Activated T-cell treated with anti-CD3 and anti-CD28 coated beads for 4 hours (primary cell): Measurements from ENCODE around the gene GNAL.
"Not testable (repeated sequence)": the region's sequence is repeated elsewhere in the genome, so short reads cannot be mapped to it uniquely, and the experiment has no call there.

Source experiments
- DNase-seq: peaks from one replicate; pipeline ENCODE4 v3.0.0-alpha.2; 2020

Gene GNAL

DNA sequence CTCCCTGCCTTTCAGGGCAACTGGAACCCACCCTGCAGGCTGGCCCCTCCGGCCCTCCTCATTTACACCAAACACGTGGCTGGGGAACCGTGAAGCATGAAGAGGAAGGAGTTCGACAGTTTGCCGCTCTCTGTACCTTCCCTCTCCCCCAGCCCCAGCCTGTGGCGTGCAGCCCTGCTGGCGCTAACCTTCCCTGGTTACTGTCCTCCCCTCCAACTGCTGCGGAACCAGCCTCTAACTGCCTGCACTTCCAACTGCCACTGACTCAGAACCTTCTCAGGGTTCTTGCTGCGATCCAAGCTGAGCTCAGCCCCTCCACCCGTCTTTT lies 19.2 kb upstream of the GNAL start:
- no peak for DNase-seq

DNA sequence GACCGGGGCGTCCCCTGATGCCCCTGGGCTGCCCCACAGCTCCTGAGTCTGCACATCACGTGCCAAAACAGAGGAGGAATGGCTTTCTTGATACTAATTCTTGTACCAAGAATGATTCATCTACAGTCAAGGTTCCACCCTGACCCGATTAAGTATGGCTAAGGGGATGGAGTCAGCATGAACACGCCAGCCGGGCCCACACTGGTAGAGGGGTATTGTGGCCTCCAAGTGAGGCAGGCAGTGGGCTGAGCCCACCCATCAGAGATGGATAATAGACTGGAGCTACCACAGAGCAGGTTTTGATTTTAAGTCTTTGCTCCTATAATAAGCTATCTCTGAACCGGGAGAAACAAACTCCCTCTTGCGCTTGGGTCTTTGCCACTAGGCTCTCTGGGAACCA lies 17.9 kb upstream of the GNAL start:
- DNase-seq, result no peak

DNA sequence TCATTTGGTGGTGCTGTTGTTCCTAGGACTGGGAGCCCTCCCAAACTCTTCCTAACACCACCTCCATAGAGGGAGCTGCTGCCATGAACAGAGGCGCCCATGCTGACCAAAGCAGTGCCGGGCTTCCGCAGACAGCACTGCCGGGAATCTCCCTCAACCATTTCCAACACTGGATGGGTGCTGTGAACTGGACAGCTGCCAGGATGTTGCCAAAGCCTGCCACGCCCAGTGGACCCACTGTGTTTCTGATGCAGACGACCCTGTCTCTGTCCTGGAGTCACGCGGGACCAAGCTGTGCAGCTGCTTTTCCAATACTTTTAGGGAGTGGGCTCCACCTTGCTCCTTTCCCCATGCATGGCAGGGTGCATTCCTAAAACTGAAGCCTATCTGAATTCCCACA lies 16.9 kb upstream of the GNAL start:
- no peak for DNase-seq

DNA sequence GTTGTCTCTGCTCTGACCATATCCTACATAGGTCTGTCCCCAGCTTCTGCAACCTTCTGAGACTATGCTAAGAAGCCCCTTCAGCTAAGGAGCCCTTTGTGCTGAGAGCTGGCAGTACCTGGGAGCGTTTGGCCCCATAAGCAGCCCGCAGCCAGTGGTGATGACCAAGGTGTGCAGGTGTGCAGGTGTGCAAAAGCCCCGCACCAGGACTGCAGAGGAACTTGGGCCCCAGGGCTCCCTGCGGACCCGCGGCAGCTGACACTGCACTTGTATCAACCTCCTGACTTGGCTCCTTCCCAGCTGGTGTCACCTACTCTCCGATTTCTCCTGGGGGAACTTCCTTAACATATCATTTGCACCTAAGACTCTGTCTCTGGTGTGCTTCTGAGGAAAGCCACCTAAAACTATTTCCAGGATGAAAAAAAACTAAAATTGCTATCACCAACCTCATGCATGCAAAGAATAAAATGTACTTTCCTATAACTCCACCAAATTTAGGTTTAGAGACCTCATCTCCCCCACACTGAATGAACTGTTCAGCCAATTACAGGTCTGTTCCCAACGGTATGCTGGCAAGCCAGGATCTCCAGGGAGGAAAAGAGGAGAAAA lies 16.1 kb upstream of the GNAL start:
- no peak for DNase-seq

DNA sequence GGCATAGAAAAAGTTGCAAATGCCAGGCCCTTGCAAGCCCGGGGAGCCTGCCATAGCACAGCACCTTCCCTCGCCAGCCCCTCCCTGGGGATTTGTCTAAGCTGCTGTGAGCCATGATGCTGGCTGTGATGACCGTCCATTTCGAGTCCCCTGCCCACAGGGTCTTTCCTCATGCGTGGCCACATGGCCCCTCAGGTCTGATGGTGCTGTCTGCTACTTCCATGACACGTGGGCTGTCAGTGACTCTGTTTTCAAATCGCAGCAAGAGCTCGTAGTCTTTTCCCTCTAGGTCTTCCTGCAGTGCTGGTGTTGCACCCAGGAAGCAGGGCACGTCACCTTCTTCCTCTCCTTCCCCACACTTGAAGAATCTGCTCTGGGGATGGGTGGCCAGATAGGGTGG lies 15.5 kb upstream of the GNAL start:
- no peak for DNase-seq

DNA sequence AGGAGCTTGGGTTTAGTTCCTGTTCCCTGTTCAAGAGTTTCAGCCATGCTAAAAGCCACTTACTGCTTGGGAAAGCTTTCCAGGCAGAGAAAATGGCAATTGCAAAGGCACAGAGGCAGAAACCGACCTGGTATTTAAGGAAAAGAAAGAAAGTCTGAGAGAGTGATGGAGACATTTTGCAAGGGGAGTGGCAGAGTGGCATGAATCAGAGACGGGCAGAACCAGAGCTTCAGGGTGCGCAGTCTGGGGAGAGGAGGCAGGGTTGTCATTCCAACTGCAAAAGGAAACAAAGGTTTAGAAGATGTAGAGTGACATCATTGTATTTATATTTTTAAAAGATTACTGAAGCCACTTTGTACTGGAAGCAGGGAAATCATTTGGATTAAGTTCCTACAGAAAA lies 14.9 kb upstream of the GNAL start:
- DNase-seq, result no peak

DNA sequence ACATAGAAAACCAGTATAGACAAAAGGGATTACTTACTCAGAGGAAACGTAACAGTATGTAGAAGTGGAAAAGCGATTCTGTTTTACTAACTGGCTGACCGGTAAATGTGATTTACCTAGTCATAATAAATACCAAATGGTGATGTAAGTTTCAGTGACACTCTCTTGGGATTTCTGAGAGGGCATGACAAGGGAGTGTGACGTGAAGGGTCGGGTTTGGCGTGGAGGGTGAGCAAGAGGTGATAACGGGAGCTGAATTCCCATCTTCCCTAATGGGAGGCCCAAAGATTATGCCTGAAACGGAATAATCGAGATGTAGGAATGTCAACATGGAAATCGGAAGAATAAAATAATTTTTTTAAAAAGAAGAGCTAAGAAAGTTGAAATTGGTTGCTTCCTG lies 12.7 kb upstream of the GNAL start:
- no peak for DNase-seq

DNA sequence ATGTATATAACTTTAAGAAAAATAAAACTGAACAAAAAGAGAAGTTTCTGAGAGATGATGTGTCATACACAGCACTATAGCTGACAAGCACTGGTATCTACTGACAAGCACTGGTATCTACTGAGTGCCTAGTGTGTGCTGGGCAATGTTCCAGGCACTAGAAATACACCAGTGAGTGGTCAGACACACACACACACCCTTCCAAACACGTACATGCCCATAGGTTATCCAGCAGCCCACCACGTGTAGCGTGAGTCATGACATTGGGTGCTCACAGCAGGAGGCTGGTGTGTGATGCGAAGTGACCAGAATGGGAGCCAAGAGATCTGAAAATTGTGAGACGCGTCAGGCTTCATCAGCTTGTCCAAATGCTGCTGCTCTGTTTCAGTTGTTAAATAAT lies 12.2 kb upstream of the GNAL start:
- DNase-seq, result no peak

DNA sequence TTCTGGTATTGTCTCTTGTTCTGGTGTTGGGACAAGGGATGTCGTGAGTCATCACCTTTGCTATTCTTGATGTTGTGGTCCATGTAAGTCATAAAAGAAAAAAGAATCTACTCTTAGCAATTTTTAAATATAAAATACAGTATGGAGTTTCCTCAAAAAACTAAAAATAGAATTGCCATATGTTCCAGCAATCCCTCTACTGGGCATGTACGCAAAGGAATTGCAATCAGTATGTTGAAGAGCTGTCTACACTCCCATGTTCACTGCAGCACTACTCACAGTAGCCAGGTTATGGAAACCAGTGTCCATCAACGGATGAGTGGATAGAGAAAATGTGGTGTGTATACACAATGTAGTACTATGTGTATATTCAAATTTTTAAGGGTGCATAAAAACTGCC lies 10.9 kb upstream of the GNAL start:
- DNase-seq, result no peak

DNA sequence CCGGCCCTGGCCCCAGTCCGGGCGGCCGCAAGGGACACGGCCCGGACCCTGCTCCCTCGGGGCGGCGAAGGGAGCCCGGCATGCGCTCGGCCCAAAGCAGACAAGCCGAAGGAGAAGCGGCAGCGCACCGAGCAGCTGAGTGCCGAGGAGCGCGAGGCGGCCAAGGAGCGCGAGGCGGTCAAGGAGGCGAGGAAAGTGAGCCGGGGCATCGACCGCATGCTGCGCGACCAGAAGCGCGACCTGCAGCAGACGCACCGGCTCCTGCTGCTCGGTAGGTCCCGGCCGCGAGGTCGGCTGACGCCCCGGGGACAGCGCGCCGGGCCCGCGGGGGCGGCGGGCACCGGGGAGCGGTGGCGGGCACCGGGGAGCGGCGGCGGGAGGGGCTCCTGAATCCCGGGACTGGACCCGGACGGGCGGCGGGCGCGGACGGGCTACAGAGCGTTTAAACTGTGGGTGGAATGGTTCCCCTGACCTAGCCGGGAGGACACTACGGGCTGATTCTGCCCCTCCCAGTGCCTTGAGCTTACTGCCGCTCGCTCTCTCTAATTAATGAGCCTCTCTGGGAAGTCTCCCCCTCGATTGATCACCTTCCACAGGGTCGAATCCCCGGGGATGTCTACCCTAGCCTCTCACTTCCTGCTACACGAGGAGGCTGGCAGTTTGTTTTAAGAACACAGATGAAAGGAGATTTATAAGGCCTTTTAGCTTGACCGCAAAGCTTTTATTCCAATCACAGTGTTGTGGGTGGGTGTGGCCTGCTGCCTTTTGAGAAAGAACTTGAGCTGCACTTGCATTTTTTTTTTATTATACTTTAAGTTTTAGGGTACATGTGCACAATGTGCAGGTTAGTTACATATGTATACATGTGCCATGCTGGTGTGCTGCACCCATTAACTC lies 853 bp downstream of the GNAL start:
- no peak for DNase-seq

DNA sequence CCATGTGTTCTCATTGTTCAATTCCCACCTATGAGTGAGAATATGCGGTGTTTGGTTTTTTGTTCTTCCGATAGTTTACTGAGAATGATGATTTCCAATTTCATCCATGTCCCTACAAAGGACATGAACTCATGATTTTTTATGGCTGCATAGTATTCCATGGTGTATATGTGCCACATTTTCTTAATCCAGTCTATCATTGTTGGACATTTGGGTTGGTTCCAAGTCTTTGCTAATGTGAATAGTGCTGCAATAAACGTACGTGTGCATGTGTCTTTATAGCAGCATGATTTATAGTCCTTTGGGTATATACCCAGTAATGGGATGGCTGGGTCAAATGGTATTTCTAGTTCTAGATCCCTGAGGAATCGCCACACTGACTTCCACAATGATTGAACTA lies 1.6 kb downstream of the GNAL start:
- not testable (repeated sequence) for DNase-seq

DNA sequence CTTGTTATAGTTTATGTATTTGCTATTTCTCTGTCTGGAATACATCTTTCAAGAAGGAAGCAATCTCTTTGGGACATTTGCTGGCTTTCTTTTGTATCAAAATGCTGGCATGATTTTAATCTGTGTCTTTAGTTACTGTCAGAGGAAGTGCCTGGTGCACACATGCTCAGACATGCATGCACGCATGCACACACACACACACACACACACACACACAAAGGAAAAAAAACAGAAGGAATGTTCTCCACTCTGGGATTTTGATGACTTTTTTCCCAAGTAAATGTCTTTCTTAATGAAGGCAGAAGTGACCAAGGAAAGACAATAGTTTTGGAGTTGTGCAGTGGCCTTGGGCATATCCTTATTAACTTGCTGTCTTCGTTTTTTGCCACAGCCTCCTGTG lies 6.7 kb downstream of the GNAL start:
- no peak for DNase-seq

DNA sequence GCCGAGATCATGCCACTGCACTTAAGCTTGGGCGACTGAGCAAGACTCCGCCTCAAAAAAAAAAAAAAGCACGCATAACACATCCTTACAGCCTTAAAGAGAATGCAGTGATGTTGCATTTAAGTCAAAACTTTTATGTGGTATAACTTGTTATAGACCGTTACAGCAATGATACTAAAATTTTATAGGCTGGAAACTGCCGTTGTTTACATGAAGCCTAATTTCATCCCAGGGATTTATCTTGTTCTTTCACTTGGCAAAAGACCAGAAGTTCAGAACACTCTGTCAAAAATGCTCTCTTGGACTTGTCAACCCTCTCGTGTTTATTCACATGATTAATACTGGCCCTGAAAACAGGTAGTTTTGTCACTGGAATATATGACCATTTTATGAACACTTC lies 7.4 kb downstream of the GNAL start:
- DNase-seq, result no peak

DNA sequence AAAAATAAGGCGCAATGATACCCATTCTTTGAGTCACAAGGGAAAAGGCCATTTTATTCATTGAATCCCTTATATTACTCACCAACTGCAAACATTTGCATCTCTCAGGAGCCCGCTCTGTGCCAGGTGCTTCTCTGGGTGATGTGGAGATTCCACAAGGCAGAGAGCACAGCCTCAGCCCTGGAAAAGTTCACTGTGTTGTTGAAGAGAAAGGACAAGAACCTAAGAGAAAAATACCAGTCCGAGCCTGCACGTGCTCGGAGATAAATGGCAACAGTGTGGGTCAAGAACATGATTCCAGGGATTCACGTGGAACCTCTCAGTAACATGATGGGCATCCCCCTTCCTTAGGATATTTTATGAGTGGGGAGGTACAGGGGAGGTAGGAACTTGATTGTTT lies 11.8 kb downstream of the GNAL start:
- no peak for DNase-seq

DNA sequence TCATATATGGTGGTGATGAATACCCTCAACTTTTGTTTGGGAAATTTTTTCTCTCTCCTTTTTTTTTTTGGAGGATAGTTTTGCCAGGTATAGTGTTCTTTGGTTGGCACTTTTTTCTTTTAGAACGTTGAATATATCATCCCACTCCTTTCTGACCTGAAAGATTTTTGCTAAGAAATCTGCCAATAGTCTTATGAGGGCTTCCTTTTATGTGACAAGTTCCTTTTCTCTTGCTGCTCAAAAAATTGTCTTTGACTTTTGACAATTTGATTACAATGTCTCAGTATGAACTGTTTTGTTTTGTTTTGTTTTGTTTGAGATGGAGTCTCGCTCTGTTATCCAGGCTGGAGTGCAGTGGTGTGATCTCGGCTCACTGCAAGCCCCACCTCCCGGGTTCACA lies 21.5 kb downstream of the GNAL start:
- DNase-seq, result no peak

DNA sequence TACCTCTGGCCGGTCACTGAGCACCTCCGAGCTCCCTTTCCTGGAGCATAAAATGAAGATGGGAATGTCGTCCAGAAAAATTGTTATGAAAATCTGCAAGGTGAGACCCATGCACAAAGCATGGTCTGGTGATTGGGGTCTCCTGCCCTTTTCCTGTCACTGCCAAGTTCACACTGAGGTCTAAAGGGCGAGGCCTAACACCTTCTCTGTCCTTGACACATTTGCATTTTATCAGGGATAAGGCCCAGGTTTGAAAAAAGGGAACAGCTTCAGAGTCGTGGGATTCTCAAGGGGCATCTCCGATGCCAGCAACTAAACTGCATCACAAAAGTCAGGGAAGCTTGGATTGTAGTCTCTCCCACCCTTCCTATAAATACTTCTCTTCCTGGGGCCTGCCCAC lies 24.7 kb downstream of the GNAL start:
- no peak for DNase-seq

DNA sequence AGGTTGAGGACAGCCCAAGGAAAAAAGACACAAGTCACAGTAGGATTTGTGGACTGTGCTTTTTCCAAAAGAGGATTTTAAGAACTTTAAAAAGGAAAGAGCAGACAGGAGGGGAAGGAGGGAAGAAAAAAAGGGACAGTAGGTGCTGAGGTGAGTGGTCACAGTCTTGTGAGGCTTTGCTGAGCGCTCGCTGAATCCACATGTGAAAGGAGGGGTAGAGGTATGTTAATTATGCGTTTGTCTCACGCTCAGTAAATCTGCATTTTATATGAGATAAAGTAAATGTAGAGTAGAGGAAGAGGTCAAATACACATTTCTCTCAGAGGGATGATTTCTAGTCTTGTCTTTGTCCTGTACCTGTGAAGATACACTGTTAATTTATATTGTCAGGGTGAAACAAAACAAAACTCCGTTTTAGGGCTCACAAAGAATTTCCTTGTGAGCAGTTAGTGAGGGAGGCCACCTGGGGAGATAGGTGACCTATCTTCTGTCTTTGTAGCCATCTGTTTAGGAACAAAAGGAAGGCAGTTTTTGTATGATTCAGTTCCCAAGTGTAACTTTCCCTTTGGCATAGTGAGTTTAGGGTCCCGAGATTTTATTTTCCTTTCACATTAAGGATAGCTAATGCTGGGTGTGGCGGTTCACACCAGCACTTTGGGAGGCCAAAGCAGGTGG lies 25.3 kb downstream of the GNAL start:
- no peak for DNase-seq

DNA sequence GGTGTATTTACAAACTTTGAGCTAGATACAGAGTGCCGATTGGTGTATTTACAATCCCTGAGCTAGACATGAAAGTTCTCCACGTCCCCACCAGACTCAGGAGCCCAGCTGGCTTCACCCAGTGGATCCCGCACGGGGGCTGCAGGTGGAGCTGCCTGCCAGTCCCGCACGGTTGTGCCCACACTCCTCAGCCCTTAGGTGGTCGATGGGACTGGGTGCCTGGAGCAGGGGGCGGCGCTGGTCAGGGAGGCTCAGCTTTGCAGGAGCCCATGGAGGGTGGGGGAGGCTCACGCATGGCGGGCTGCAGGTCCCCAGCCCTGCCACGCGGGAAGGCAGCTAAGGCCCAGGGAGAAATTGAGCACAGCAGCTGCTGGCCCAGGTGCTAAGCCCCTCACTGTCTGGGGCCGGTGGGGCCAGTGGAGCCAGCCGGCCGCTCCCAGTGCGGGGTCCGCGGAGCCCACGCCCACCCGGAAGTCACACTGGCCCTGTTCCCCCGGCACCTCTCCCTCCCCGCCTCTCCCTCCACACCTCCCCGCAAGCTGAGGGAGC lies 27.8 kb downstream of the GNAL start:
- DNase-seq, result not testable (repeated sequence)

DNA sequence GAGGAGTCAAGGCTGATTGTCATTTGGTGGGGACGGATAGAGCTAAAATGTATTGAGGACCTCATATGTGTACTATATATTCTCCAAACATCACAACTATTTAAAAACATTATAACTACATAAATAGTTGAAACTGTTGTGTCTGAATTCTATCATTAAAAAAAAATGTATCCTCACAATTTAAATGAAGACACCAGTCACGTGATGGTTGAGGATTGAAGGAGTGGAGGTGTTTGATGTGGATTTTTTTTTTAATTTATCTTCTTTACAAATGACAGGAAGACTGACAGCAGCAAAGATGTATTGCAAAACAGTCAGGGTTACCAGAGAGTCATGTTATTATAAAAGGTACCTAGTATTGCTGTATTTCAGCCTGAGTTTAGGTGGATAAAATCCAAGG lies 30.0 kb downstream of the GNAL start:
- DNase-seq, result no peak

DNA sequence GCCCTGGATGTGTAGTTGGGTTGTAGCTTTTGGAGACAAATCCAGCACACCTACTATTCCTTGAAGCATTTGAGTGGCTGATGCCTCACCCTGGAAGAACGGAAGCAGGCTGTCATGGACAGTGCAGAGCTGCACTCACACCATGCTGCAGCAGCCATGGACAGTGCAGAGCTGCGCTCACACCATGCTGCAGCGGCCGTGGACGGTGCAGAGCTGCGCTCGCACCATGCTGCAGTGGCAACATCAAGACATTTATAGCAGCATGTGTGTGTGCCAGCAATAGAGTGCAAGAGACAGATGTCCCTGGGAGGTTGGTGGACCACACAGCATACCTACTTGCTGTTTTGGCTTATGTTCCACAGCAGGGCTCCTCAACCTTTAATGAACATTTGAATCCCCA lies 30.6 kb downstream of the GNAL start:
- no peak for DNase-seq

DNA sequence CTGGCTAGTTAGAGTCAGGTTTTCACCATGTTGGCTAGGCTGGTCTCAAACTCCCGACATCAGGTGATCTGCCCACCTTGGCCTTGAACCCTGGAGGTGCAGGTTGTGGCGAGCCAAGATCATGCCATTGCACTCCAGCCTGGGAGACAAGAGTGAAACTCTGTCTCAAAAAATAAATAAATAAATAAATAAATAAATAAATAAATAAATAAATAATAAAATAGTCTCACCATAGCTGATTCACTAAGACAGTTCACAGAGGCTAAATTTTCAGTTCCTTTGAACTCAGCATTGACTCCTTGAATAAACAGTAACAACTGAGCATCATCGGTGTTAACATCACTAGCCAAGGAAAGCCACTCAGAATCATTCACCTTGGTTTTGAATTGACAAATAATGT lies 32.7 kb downstream of the GNAL start:
- no peak for DNase-seq

DNA sequence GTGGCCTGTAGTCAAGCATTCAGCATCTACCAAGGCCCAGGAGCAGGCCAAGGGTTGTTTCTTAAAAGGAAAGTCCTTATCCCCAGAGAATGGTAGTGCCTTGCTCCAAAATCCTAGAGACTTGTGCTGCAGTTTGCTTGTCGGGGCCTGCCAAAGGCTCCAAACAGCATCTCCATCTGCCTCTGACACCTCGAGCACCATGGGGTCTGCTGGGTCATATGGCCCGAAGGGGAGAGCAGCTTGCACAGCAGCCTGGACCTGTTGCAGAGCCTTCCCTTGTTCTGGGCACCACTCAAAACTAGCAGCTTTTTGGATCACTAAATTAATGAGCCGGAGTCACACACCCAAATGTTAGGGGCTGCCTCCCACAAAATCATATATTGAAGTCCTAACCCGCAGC lies 35.7 kb downstream of the GNAL start:
- DNase-seq, result no peak

DNA sequence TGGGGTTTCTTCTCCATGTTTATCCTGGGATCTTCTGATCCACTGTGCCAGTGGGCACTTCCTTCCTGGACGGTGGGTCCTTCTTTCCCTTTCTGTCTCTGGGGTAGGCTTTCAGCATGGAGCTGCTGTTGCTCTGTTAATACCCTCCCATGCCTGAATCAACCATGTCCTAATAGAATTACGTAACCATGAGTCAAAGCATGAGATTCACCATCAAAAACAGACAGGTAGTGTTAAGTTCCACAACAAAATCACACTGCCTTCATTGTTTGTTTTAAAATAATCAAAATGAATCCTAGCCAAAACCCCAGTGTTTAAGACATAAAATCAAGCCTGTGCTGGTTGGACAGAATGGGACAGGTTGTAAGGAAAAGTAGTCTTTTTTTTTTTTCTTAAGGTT lies 37.5 kb downstream of the GNAL start:
- no peak for DNase-seq

DNA sequence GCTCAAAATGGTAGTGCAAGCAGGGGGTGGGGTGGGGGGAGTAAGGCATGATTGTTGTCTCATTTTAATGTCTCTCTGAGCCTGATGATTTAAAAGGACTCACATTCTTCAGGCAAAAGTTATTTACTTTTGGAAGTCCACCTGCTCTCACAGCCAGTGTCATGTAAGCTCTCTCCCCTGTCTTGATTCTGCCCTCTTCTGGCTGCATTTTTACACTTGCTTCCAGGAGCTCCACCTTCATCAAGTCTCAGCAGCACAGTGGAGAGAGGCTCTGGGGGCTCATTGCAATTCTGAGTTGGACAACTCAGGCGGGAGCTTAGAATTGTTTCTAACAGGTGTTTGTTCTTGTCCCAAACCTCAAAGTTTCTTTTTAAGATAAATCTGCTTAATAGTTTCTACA lies 39.2 kb downstream of the GNAL start:
- DNase-seq, result no peak
